SK-N-SH (cell line): ENCODE data around the gene SLC7A6OS. TPM values are rescaled to one million over a fixed set of nuclear protein-coding genes. Genes with fewer than 3 reads are reported as not detected.
A peak's percentile ranks its signal among the peaks of the same experiment; 100 is the strongest.

Experiments
- CTCF ChIA-PET: fragments of 300-600, 350-600 bp; formaldehyde crosslinking; extraction: SDS; loops from one replicate; lab custom pipeline; 2021; lab: Yijun Ruan, JAX
- POLR2A ChIA-PET: fragments of 350-600 bp; sonication (Branson Sonifier 250); formaldehyde crosslinking; extraction: SDS; loops from one replicate; lab custom pipeline; 2020; ENCODE audit warnings: antibody characterized with exemption, inconsistent platforms; lab: Yijun Ruan, JAX
- DNase-seq: peaks from one replicate; pipeline ENCODE4 v3.0.0; 2012
- H2AFZ ChIP-seq: fragments of 200-600 bp; sonication (generic); 2 replicates; pipeline ENCODE4 v1.8.1; 2016; ENCODE audit warnings: antibody characterized with exemption, mild to moderate bottlenecking, low read depth
- H3F3A ChIP-seq: fragments of 200-600 bp; sonication (generic); replicated peaks from 2 replicates; pipeline ENCODE3; 2016; ENCODE audit warnings: antibody characterized with exemption, mild to moderate bottlenecking; ENCODE audit not compliant: insufficient read depth
- H3K27ac ChIP-seq, 2 experiments: fragments of 200-500 bp in 1 of 2; fragments of 200-600 bp in 1 of 2; sonication (Bioruptor generic) in 1 of 2; sonication (generic), shearing (Covaris generic) in 1 of 2; 2 replicates each; pipeline versions ENCODE4 v1.5.1 to v1.6.1; 2014 to 2016; ENCODE audit warnings: low read depth in 2 of 2, inconsistent platforms in 1 of 2, low read length in 1 of 2, mild to moderate bottlenecking in 1 of 2, mixed read lengths in 1 of 2
- H3K27me3 ChIP-seq: fragments of 200-600 bp; sonication (generic), shearing (Covaris generic); 2 replicates; pipeline ENCODE4 v1.6.1; 2016; ENCODE audit warnings: mixed run types; ENCODE audit not compliant: insufficient read depth
- H3K36me3 ChIP-seq, 2 experiments: fragments of 200-500 bp in 1 of 2; fragments of 200-600 bp in 1 of 2; sonication (Bioruptor generic) in 1 of 2; sonication (generic) in 1 of 2; replicated peaks in 1 of 2; 2 replicates each; pipeline versions ENCODE3 to v1.5.1; 2014 to 2016; ENCODE audit warnings: low read length in 1 of 2, mild to moderate bottlenecking in 1 of 2; ENCODE audit not compliant: insufficient read depth in 2 of 2, control insufficient read depth in 1 of 2
- H3K4me1 ChIP-seq, 2 experiments: fragments of 200-500 bp in 1 of 2; fragments of 200-600 bp in 1 of 2; sonication (Bioruptor generic) in 1 of 2; sonication (generic), shearing (Covaris generic) in 1 of 2; 2 replicates each; pipeline versions ENCODE4 v1.5.1 to v1.6.1; 2014 to 2016; ENCODE audit warnings: low read depth in 1 of 2, low read length in 1 of 2, mixed run types in 1 of 2; ENCODE audit not compliant: insufficient read depth in 2 of 2, control insufficient read depth in 1 of 2
- H3K4me2 ChIP-seq: fragments of 200-600 bp; sonication (generic), shearing (Covaris generic); 2 replicates; pipeline ENCODE4 v1.6.1; 2017; ENCODE audit warnings: mixed run types
- H3K4me3 ChIP-seq, 2 experiments: fragments of 200-500 bp in 1 of 2; fragments of 200-600 bp in 1 of 2; sonication (Bioruptor generic) in 1 of 2; sonication (generic), shearing (Covaris generic) in 1 of 2; 2 replicates each; pipeline versions ENCODE4 v1.5.1 to v1.8.1; 2014 to 2016; ENCODE audit warnings: low read depth in 2 of 2, inconsistent platforms in 1 of 2, low read length in 1 of 2, mild to moderate bottlenecking in 1 of 2, mixed read lengths in 1 of 2, moderate library complexity in 1 of 2
- H3K79me2 ChIP-seq: fragments of 200-600 bp; sonication (generic); 2 replicates; pipeline ENCODE4 v1.8.1; 2017; ENCODE audit warnings: mild to moderate bottlenecking; ENCODE audit not compliant: insufficient read depth
- H3K9ac ChIP-seq: fragments of 200-600 bp; sonication (generic); 2 replicates; pipeline ENCODE4 v1.6.1; 2017; ENCODE audit warnings: mixed run types
- H3K9me2 ChIP-seq: fragments of 200-600 bp; sonication (generic); 2 replicates; pipeline ENCODE4 v1.6.1; 2017; ENCODE audit warnings: mixed run types
- H3K9me3 ChIP-seq: fragments of 200-600 bp; sonication (generic); 2 replicates; pipeline ENCODE4 v1.6.1; 2017; ENCODE audit warnings: mixed run types, mild to moderate bottlenecking, moderate library complexity
- H4K20me1 ChIP-seq: fragments of 200-600 bp; sonication (generic); 2 replicates; pipeline ENCODE4 v1.6.1; 2017; ENCODE audit warnings: mild to moderate bottlenecking, mixed run types; ENCODE audit not compliant: insufficient read depth
- CTCF ChIP-seq: fragments of 200-600 bp; sonication (generic); IDR thresholded peaks from 2 replicates; pipeline ENCODE4 v1.6.1; 2017; ENCODE audit warnings: antibody characterized with exemption, mild to moderate bottlenecking, moderate library complexity
- FOXJ3 ChIP-seq: sonication (generic); formaldehyde crosslinking; IDR thresholded peaks from 2 replicates; pipeline ENCODE4 v1.5.1; 2020; ENCODE audit warnings: mild to moderate bottlenecking, missing genetic modification reagents
- MXI1 ChIP-seq: IDR thresholded peaks from 2 replicates; pipeline ENCODE4 v1.6.1; 2012; ENCODE audit warnings: mild to moderate bottlenecking, low read depth, low read length, improper control_type of control experiment
- PBX3 ChIP-seq: IDR thresholded peaks from 2 replicates; pipeline ENCODE4; 2012
- RAD21 ChIP-seq: IDR thresholded peaks from 2 replicates; pipeline ENCODE4 v1.6.1; 2012; ENCODE audit warnings: mild to moderate bottlenecking, low read length
- RCOR1 ChIP-seq: fragments of 150-350 bp; IDR thresholded peaks from 2 replicates; pipeline ENCODE4 v1.6.1; 2017; ENCODE audit warnings: antibody characterized with exemption, low read length
- RFX5 ChIP-seq: IDR thresholded peaks from 2 replicates; pipeline ENCODE4 v1.6.1; 2012; ENCODE audit warnings: mild to moderate bottlenecking, improper control_type of control experiment, low read length
- RXRA ChIP-seq: IDR thresholded peaks from 2 replicates; pipeline ENCODE4 v1.4.0; 2012; ENCODE audit warnings: low read depth, mild to moderate bottlenecking, borderline replicate concordance
- USF1 ChIP-seq: IDR thresholded peaks from 2 replicates; pipeline ENCODE4 v1.4.0; 2012; ENCODE audit warnings: low read depth, borderline replicate concordance
- WGBS: methylation state at CpG from one replicate; pipeline ENCODE4 v1.1.6; 2017; ENCODE audit warnings: low lambda C conversion rate; 5-methylcytosine and 5-hydroxymethylcytosine counted together
- polyA plus RNA-seq, 3 experiments: library from polyadenylated mRNA; depleted of rRNA; stranded (reverse); fragments of >200 nt; gene quantifications; 2 replicates each; pipeline ENCODE4 v1.2.3, GENCODE V29; 2012

SLC7A6OS gene
- polyA plus RNA-seq, 1 of the 3 experiments (the other 2 are of a cell fraction), result 6.6 TPM

GRCh38 chr16:68346892-68347480, 36.2 kb upstream of the SLC7A6OS start:
- Histone ChIP-seq H2AFZ (no peak overlapping the region), H4K20me1 (no peaks in the 10 kb centered on the region), H3K36me3 (peaks cover 11 to 75% of the 10 kb centered on the region in 2 experiments), H3F3A (no peaks in the 10 kb centered on the region), H3K9me2 (no peaks in the 10 kb centered on the region), H3K9ac (no peak overlapping the region), H3K4me3 (no peak overlapping the region), H3K4me1 (no peaks in the 10 kb centered on the region), H3K9me3 (no peaks in the 10 kb centered on the region), H3K27ac (no peak overlapping the region), H3K79me2 (no peaks in the 10 kb centered on the region), H3K4me2 (no peak overlapping the region), H3K27me3 (no peaks in the 10 kb centered on the region)
- ChIA-PET CTCF (interaction anchor here (1.2 to 1.3 kb wide), 2 partner anchors 9 to 18 kb away, joined by 3 to 4 read pairs; no protein-coding TSS in a partner anchor), POLR2A (no interaction called here)
- DNase-seq, result no peak
- WGBS, result 96% methylated on average over 4 of the region's 12 CpGs
- TF ChIP-seq RFX5 (no peak), RXRA (no peak), RCOR1 (no peak), MXI1 (no peak)

- WGBS, result 96% methylated on average over 16 of the region's 16 CpGs
- H3K27me3 ChIP-seq, result no peaks in the 10 kb centered on the region
- peak; percentile 33 for DNase-seq
- H3K27ac ChIP-seq, result no peak overlapping the region
- no peaks in the 10 kb centered on the region for H3K9me3 ChIP-seq
- peaks cover 15 to 67% of the 10 kb centered on the region in 2 experiments for H3K36me3 ChIP-seq
- ChIA-PET CTCF (interaction anchor here (3.1 kb wide), 1 partner anchor 18 kb away, joined by 15 read pairs; no protein-coding TSS in a partner anchor), POLR2A (no interaction called here)
- H3K4me3 ChIP-seq, result no peak overlapping the region
- H3K4me2 ChIP-seq, result no peak overlapping the region
- no peak overlapping the region for H3K9ac ChIP-seq
- no peaks in the 10 kb centered on the region for H3K79me2 ChIP-seq
- H3K9me2 ChIP-seq, result no peaks in the 10 kb centered on the region
- TF ChIP-seq CTCF (no peak), USF1 (no peak), RAD21 (peak; percentile 34; the same call in 1 of the 2 replicates), FOXJ3 (no peak), PBX3 (no peak), MXI1 (no peak)
- no peaks in the 10 kb centered on the region for H4K20me1 ChIP-seq
- H2AFZ ChIP-seq, result no peak overlapping the region
- H3F3A ChIP-seq, result no peaks in the 10 kb centered on the region
- H3K4me1 ChIP-seq, result no peaks in the 10 kb centered on the region
Observed at GRCh38 chr16:68345958-68346635, 35.4 kb upstream of the SLC7A6OS start.
